DMS53 treated with DMSO at 0.1 percent for 48 hours (cell line): ENCODE measurements around the gene RNF145.

Experiments used
- DNase-seq: peaks from one replicate; lab custom pipeline; 2025; ENCODE audit not compliant: unreplicated experiment; lab: John Stamatoyannopoulos, UW

RNF145 gene

GRCh38 chr5:159198063-159199036 lies 11.0 kb downstream of the RNF145 start:
- DNase-seq = no peak

- no peak for DNase-seq
Observed at GRCh38 chr5:159195775-159196174, 13.6 kb downstream of the RNF145 start.

- no peak for DNase-seq
Observed at GRCh38 chr5:159190170-159190569, 19.2 kb downstream of the RNF145 start.

GRCh38 chr5:159189310-159189709 lies 20.0 kb downstream of the RNF145 start:
- no peak for DNase-seq

GRCh38 chr5:159187719-159188118 lies 21.6 kb downstream of the RNF145 start:
- no peak for DNase-seq

- peak; percentile 4 for DNase-seq
Observed at GRCh38 chr5:159186319-159186718, 23.0 kb downstream of the RNF145 start.

- DNase-seq = no peak
Observed at GRCh38 chr5:159185773-159186172, 23.6 kb downstream of the RNF145 start.

GRCh38 chr5:159184858-159185381 lies 24.4 kb downstream of the RNF145 start:
- DNase-seq = no peak

GRCh38 chr5:159184236-159184635 lies 25.1 kb downstream of the RNF145 start:
- no peak for DNase-seq

- DNase-seq = no peak
Observed at GRCh38 chr5:159183247-159183646, 26.1 kb downstream of the RNF145 start.

GRCh38 chr5:159182691-159183090 lies 26.7 kb downstream of the RNF145 start:
- no peak for DNase-seq

- no peak for DNase-seq
Observed at GRCh38 chr5:159181651-159182050, 27.7 kb downstream of the RNF145 start.

GRCh38 chr5:159181152-159181551 lies 28.2 kb downstream of the RNF145 start:
- DNase-seq = no peak

GRCh38 chr5:159179529-159180305 lies 29.6 kb downstream of the RNF145 start:
- DNase-seq = no peak

- DNase-seq = peak; percentile 2
Observed at GRCh38 chr5:159178978-159179377, 30.4 kb downstream of the RNF145 start.

- DNase-seq = no peak
Observed at GRCh38 chr5:159175547-159175946, 33.8 kb downstream of the RNF145 start.

GRCh38 chr5:159174511-159175168 lies 34.7 kb downstream of the RNF145 start:
- DNase-seq = no peak

- DNase-seq = no peak
Observed at GRCh38 chr5:159171274-159171673, 38.1 kb downstream of the RNF145 start.

GRCh38 chr5:159170021-159170420 lies 39.3 kb downstream of the RNF145 start:
- DNase-seq = no peak

- DNase-seq = no peak
Observed at GRCh38 chr5:159166416-159166815, 42.9 kb downstream of the RNF145 start.

- no peak for DNase-seq
Observed at GRCh38 chr5:159163701-159164046, 45.7 kb downstream of the RNF145 start.
